ENCODE results near the gene DLD. TPM values are rescaled to one million over a fixed set of nuclear protein-coding genes. Genes with fewer than 3 reads are reported as not detected.

DLD gene
- total and polyA plus RNA-seq, 2 experiments from 2014 or later = 84.9 to 129 TPM

GRCh38 chr7:107867858-107868466 lies 23.0 kb upstream of the DLD start:
- Histone ChIP-seq H3K27ac (no peak overlapping the region), H3K36me3 (replicated peaks; ENCODE audit: insufficient read depth, low read depth) (no peaks in the 10 kb centered on the region), H3K9me3 (ENCODE audit: low read depth) (no peaks in the 10 kb centered on the region), H3K27me3 (no peaks in the 10 kb centered on the region), H3K4me1 (ENCODE audit: insufficient read depth) (no peaks in the 10 kb centered on the region), H2AFZ (no peak overlapping the region), H4K20me1 (ENCODE audit: insufficient read depth, poor library complexity, severe bottlenecking) (no peaks in the 10 kb centered on the region), H3K79me2 (no peaks in the 10 kb centered on the region), H3K4me3 (no peak overlapping the region), H3K4me2 (no peak overlapping the region), H3K9me2 (replicated peaks; ENCODE audit: insufficient read depth) (no peaks in the 10 kb centered on the region)
- DNase-seq (ENCODE audit: low spot score) = no peak
- TF ChIP-seq EZH2phosphoT487 (IDR thresholded peaks at IDR 0.05; ENCODE audit: low read depth, severe bottlenecking, unreplicated experiment) (no peak), CTCF (IDR thresholded peaks at IDR 0.05; ENCODE audit: poor library complexity) (no peak)
- WGBS (ENCODE audit: low lambda C conversion rate, missing lambda C conversion rate) = 81% methylated on average over 3 of the region's 3 CpGs

GRCh38 chr7:107870427-107871000 lies 20.5 kb upstream of the DLD start:
- Histone ChIP-seq H4K20me1 (ENCODE audit: insufficient read depth, poor library complexity, severe bottlenecking) (no peaks in the 10 kb centered on the region), H3K27me3 (no peaks in the 10 kb centered on the region), H2AFZ (no peak overlapping the region), H3K4me3 (no peak overlapping the region), H3K27ac (no peak overlapping the region), H3K4me2 (no peak overlapping the region), H3K9me2 (replicated peaks; ENCODE audit: insufficient read depth) (no peaks in the 10 kb centered on the region), H3K79me2 (no peaks in the 10 kb centered on the region), H3K9me3 (ENCODE audit: low read depth) (no peaks in the 10 kb centered on the region), H3K4me1 (ENCODE audit: insufficient read depth) (no peaks in the 10 kb centered on the region), H3K36me3 (replicated peaks; ENCODE audit: insufficient read depth, low read depth) (no peaks in the 10 kb centered on the region)
- no peak for DNase-seq (ENCODE audit: low spot score)
- 84% methylated on average over 5 of the region's 5 CpGs for WGBS (ENCODE audit: low lambda C conversion rate, missing lambda C conversion rate)
- no peak for TF ChIP-seq EZH2 (IDR thresholded peaks at IDR 0.05; ENCODE audit: borderline replicate concordance)
- TF ChIP-seq CTCF (IDR thresholded peaks at IDR 0.05; ENCODE audit: poor library complexity) = no peak
- TF ChIP-seq EZH2phosphoT487 (IDR thresholded peaks at IDR 0.05; ENCODE audit: low read depth, severe bottlenecking, unreplicated experiment) = no peak

GRCh38 chr7:107874111-107874510 lies 16.9 kb upstream of the DLD start:
- H3K4me1 ChIP-seq (ENCODE audit: insufficient read depth) = no peaks in the 10 kb centered on the region
- no peaks in the 10 kb centered on the region for H4K20me1 ChIP-seq (ENCODE audit: insufficient read depth, poor library complexity, severe bottlenecking)
- TF ChIP-seq CTCF (IDR thresholded peaks at IDR 0.05; ENCODE audit: poor library complexity) (no peak), EZH2 (IDR thresholded peaks at IDR 0.05; ENCODE audit: borderline replicate concordance) (no peak), EZH2phosphoT487 (IDR thresholded peaks at IDR 0.05; ENCODE audit: low read depth, severe bottlenecking, unreplicated experiment) (no peak)
- H3K4me3 ChIP-seq = no peak overlapping the region
- no peak overlapping the region for H3K4me2 ChIP-seq
- no peaks in the 10 kb centered on the region for H3K9me2 ChIP-seq (replicated peaks; ENCODE audit: insufficient read depth)
- H2AFZ ChIP-seq = no peak overlapping the region
- no peak overlapping the region for H3K27ac ChIP-seq
- 89% methylated on average over 2 of the region's 2 CpGs for WGBS (ENCODE audit: low lambda C conversion rate, missing lambda C conversion rate)
- no peak for DNase-seq (ENCODE audit: low spot score)
- H3K27me3 ChIP-seq = peaks cover 4% of the 10 kb centered on the region
- no peaks in the 10 kb centered on the region for H3K9me3 ChIP-seq (ENCODE audit: low read depth)
- H3K79me2 ChIP-seq = no peaks in the 10 kb centered on the region
- no peaks in the 10 kb centered on the region for H3K36me3 ChIP-seq (replicated peaks; ENCODE audit: insufficient read depth, low read depth)
